ENCODE results near the gene ATP8B3.

GRCh38 chr19:1807695-1808394, 4.2 kb downstream of the ATP8B3 start:
- no peak for TF ChIP-seq CTCF (IDR thresholded peaks at IDR 0.05)
- TF ChIP-seq POLR2A (IDR thresholded peaks at IDR 0.05): no peak

Measured in testis (tissue), 2 donors.